ENCODE data around the gene TSPAN11.

DNA sequence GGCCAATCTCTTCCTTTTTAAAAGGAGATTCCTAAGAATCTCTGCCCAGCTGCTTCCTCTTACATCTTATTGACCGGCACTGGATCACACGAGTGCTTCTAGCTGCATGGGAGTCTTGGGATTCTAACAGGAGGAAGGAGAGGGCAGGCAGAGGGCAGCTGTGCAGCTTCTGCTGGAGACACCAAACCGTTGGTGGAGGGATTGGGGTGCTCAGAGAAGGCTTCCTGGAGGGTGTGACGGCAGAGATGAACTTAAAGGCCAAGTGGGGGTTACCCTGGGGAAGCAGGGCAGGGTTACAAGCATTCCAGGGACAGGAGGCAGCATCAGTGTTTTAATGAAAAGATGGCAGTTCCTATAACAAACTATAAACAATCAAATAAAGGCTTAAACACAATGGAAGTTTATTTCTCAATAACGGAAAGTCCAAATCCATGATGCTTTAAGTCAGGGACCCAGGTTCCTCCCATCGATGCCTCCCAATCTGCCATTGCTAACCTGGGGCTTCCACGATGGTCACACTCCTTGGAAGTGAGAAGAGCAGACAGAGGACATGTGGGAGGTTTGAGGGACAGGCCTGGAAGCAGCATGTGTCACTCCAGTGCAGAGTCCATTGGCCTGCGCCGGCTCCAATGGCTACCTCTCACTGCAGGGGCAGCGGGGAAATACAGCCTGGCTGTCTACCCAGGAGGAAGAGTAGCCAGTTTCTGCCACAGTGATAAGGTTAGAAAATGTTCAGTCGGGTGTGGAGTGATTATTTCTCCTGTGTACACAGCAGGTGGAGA lies 94.0 kb downstream of the TSPAN11 start:
- TF ChIP-seq, protein P1, sequence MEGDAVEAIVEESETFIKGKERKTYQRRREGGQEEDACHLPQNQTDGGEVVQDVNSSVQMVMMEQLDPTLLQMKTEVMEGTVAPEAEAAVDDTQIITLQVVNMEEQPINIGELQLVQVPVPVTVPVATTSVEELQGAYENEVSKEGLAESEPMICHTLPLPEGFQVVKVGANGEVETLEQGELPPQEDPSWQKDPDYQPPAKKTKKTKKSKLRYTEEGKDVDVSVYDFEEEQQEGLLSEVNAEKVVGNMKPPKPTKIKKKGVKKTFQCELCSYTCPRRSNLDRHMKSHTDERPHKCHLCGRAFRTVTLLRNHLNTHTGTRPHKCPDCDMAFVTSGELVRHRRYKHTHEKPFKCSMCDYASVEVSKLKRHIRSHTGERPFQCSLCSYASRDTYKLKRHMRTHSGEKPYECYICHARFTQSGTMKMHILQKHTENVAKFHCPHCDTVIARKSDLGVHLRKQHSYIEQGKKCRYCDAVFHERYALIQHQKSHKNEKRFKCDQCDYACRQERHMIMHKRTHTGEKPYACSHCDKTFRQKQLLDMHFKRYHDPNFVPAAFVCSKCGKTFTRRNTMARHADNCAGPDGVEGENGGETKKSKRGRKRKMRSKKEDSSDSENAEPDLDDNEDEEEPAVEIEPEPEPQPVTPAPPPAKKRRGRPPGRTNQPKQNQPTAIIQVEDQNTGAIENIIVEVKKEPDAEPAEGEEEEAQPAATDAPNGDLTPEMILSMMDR (conservative IDR thresholded peaks at IDR 0.05; ENCODE audit: low read depth, low read length) = no peak
- TF ChIP-seq POLR2A (IDR thresholded peaks at IDR 0.05; ENCODE audit: low read depth, low read length) = no peak
- no peak for TF ChIP-seq SMC3 (IDR thresholded peaks at IDR 0.05; ENCODE audit: low read depth, low read length)

Measured in IMR-90 (cell line).